Upper lobe of left lung (tissue), 6 donors: ENCODE measurements around the gene DNALI1. TPM values are rescaled to one million over a fixed set of nuclear protein-coding genes. Genes with fewer than 3 reads are reported as not detected.

Source experiments
- ATAC-seq, 2 donors: fragments of 200-7000 bp; cut with Tn5 transposase; one replicate each; pipeline ENCODE4 v1.9.1; 2022; ENCODE audit warnings: mild to moderate bottlenecking in 2 of 2, moderate library complexity in 2 of 2; ENCODE audit not compliant: low FRiP score in 2 of 2
- DNase-seq, 2 donors: peaks; one replicate each; pipeline ENCODE4 v3.0.0-alpha.2; 2019 to 2020
- H3K27ac ChIP-seq, 4 donors: fragments of 200-600 bp; sonication (generic); one replicate each; pipeline ENCODE4 v1.5.1; 2016 to 2019
- H3K27me3 ChIP-seq, 4 donors: fragments of 200-600 bp; sonication (generic); one replicate each; pipeline ENCODE4 v1.5.1; 2017 to 2019
- H3K36me3 ChIP-seq, 4 donors: fragments of 200-600 bp; sonication (generic); one replicate each; pipeline ENCODE4 v1.5.1; 2016 to 2019
- H3K4me1 ChIP-seq, 4 donors: fragments of 200-600 bp; sonication (generic); one replicate each; pipeline ENCODE4 v1.5.1; 2018 to 2019
- H3K4me3 ChIP-seq, 4 donors: fragments of 200-600 bp; sonication (generic); one replicate each; pipeline ENCODE4 v1.5.1; 2017 to 2019; ENCODE audit warnings: mild to moderate bottlenecking in 2 of 4, moderate library complexity in 1 of 4
- H3K9me3 ChIP-seq, 4 donors: fragments of 200-600 bp; sonication (generic); one replicate each; pipeline ENCODE4 v1.5.1; 2018 to 2019
- EP300 ChIP-seq, 4 donors: sonication (generic); formaldehyde crosslinking; IDR thresholded peaks; one replicate each; pipeline ENCODE4 v1.5.1; 2017; ENCODE audit warnings: antibody characterized with exemption in 4 of 4, control low read depth in 2 of 4
- POLR2A ChIP-seq, 4 donors: fragments of 450-650 bp; IDR thresholded peaks; one replicate each; pipeline ENCODE4 v1.5.1; 2016 to 2017; ENCODE audit warnings: antibody characterized with exemption in 4 of 4, mild to moderate bottlenecking in 2 of 4
- POLR2AphosphoS5 ChIP-seq, 2 donors: sonication (generic); formaldehyde crosslinking; IDR thresholded peaks; one replicate each; pipeline ENCODE4 v1.5.1; 2017; ENCODE audit warnings: antibody characterized with exemption in 2 of 2
- WGBS, 2 donors: methylation state at CpG; one replicate each; pipeline ENCODE4 v1.1.5; 2017 to 2018; 5-methylcytosine and 5-hydroxymethylcytosine counted together
- total RNA-seq, 6 donors: library from RNA; depleted of rRNA in 4 of 6; stranded (reverse); fragments of >200 nt in 4 of 6; gene quantifications; one replicate each; pipeline versions ENCODE4 v1.1.0 to v1.2.1, GENCODE V29; 2016 to 2021
- TF ChIP-seq, protein P1 (sequence below), 6 experiments: fragments of 450-650 bp in 4 of 6; fragments of 200-600 bp in 2 of 6; sonication (generic) in 2 of 6; IDR thresholded peaks; one replicate each; pipeline ENCODE4 v1.5.1; 2016 to 2019; ENCODE audit warnings: antibody characterized with exemption in 6 of 6
- donor health status: DM: no; HTN: no; CAD: no; lungs with moderate emphysema.
- donor health status: DM: no; HTN: yes; CAD: no; lungs with severe emphysema.

The DNALI1 gene
- 10 to 100 TPM; 12.3 to 41.9 (median 23.4) TPM for total RNA-seq

DNA sequence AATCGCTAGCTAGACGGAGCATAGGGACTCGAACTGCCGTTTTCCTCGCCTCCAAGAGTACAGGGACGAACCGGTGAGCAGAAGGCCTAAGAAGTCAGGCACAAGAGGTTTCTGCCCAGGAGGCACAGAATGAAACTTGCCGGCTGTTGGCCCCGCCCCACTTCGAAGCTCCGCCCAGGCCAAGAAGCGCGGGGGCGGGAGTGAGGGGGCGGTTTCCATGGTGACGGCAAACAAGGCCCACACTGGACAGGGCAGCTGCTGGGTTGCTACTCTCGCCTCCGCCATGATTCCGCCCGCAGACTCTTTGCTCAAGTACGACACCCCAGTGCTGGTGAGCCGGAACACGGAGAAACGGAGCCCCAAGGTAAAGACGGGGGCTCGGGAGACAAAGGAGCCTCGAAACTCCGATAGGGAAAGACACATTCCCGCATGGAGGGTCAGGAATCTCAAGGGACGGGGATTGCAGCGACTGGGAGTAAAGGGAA is at the start of gene DNALI1:
Gene DNALI1 (plus strand): TSS at position 229 of the 485 bp plus-strand sequence. CDS start 55 bp downstream, at position 284.
- H3K9me3 ChIP-seq: no peaks in the 10 kb centered on the region
- peaks cover 0 to 7% (median 0%) of the 10 kb centered on the region in 4 donors for H3K36me3 ChIP-seq

DNA sequence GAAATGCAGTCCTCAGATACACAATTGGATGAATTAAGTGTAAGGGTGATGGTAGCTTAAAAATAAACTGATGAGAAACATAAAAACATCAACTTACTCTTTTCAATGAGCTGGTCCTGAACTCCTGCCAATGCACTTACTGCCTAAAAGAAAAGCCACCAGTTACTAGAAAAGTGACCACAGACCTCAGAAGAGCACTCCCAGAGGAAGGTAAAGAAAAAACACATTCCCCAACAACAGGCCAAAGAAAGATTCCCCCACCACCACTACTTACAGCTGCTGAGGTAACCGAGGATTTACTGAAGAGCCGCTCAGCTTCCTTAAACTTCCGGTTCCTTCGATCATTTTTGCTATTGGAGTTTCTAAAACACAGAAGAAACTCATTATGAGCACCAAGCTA is 47.6 kb upstream of the DNALI1 start:
- Histone ChIP-seq H3K36me3 (peaks cover 5 to 73% (median 33%) of the 10 kb centered on the region in 4 donors), H3K9me3 (no peaks in the 10 kb centered on the region), H3K4me1 (peaks cover 7 to 16% (median 10%) of the 10 kb centered on the region in 4 donors), H3K4me3 (no peak overlapping the region), H3K27me3 (no peaks in the 10 kb centered on the region), H3K27ac (no peak overlapping the region)
- no peak for ATAC-seq
- 81 to 86% methylated on average over 4 of the region's 4 CpGs for WGBS, 2 donors
- no peak for TF ChIP-seq EP300 (IDR thresholded peaks at IDR 0.05)
- TF ChIP-seq, protein P1, sequence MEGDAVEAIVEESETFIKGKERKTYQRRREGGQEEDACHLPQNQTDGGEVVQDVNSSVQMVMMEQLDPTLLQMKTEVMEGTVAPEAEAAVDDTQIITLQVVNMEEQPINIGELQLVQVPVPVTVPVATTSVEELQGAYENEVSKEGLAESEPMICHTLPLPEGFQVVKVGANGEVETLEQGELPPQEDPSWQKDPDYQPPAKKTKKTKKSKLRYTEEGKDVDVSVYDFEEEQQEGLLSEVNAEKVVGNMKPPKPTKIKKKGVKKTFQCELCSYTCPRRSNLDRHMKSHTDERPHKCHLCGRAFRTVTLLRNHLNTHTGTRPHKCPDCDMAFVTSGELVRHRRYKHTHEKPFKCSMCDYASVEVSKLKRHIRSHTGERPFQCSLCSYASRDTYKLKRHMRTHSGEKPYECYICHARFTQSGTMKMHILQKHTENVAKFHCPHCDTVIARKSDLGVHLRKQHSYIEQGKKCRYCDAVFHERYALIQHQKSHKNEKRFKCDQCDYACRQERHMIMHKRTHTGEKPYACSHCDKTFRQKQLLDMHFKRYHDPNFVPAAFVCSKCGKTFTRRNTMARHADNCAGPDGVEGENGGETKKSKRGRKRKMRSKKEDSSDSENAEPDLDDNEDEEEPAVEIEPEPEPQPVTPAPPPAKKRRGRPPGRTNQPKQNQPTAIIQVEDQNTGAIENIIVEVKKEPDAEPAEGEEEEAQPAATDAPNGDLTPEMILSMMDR (IDR thresholded peaks at IDR 0.05): no peak
- TF ChIP-seq POLR2AphosphoS5 (IDR thresholded peaks at IDR 0.05): no peak
- TF ChIP-seq POLR2A (IDR thresholded peaks at IDR 0.05): no peak
- DNase-seq: no peak

More for the DNA sequence above, at the start of gene DNALI1:
- Histone ChIP-seq H3K4me3 (peak within 1 kb of the TSS in 3 of 4 donors; percentile 43 to 52 (median 52)), H3K4me1 (peaks cover 22 to 48% (median 25%) of the 10 kb centered on the region in 4 donors), H3K27me3 (no peaks in the 10 kb centered on the region), H3K27ac (peak within 1 kb of the TSS; percentile 49 to 65 (median 56))
- TF ChIP-seq POLR2AphosphoS5 (IDR thresholded peaks at IDR 0.05): peak; percentile 45
- TF ChIP-seq, protein P1 (IDR thresholded peaks at IDR 0.05): no peak
- peak in 2 of 4 donors; percentile 38 to 52 for TF ChIP-seq POLR2A (IDR thresholded peaks at IDR 0.05)
- DNase-seq: peak; percentile 92 to 96
- peak; percentile 94 for ATAC-seq
- 15 to 21% methylated on average over 18 to 31 of the region's 31 CpGs for WGBS, 2 donors

DNA sequence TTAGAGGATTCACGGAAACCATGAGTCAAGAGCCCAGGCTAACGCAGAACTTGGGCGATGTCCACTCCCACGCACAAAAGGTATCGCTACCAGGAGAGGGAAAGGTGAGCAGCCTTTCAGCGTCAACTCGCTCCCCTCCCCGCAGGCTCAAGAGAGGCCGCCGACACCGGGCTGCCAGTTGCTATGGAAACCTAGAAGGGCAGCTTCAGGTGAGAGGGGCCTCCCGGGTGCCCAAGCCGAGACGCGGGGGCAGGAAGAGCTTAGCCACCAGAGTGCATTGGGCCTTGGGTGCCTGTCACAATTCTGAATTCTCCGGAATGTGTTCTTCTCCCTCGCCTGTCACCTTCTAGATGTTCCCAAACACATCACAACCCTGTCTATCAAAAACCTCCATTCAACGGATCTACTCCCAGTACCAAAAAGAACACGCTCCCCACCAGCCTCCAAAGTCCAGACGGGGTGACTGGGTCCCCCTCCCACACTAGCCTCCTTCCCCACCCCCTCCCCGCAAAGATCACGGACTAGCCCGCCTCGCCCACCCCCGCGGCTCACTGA is 42.9 kb upstream of the DNALI1 start:
- Histone ChIP-seq H3K4me1 (peaks cover 9 to 22% (median 12%) of the 10 kb centered on the region in 4 donors), H3K27me3 (no peaks in the 10 kb centered on the region), H3K27ac (peak overlapping the region; percentile 92 to 95 (median 95)), H3K9me3 (no peaks in the 10 kb centered on the region), H3K36me3 (peaks cover 5 to 33% (median 9%) of the 10 kb centered on the region in 4 donors), H3K4me3 (peak overlapping the region; percentile 31 to 100 (median 88))
- ATAC-seq: peak; percentile 2 to 45
- peak; percentile 57 to 64 for DNase-seq
- 7 to 12% methylated on average over 15 to 21 of the region's 26 CpGs for WGBS, 2 donors
- no peak for TF ChIP-seq EP300 (IDR thresholded peaks at IDR 0.05)
- no peak for TF ChIP-seq POLR2A (IDR thresholded peaks at IDR 0.05)
- TF ChIP-seq, protein P1 (IDR thresholded peaks at IDR 0.05): no peak
- TF ChIP-seq POLR2AphosphoS5 (IDR thresholded peaks at IDR 0.05): no peak

DNA sequence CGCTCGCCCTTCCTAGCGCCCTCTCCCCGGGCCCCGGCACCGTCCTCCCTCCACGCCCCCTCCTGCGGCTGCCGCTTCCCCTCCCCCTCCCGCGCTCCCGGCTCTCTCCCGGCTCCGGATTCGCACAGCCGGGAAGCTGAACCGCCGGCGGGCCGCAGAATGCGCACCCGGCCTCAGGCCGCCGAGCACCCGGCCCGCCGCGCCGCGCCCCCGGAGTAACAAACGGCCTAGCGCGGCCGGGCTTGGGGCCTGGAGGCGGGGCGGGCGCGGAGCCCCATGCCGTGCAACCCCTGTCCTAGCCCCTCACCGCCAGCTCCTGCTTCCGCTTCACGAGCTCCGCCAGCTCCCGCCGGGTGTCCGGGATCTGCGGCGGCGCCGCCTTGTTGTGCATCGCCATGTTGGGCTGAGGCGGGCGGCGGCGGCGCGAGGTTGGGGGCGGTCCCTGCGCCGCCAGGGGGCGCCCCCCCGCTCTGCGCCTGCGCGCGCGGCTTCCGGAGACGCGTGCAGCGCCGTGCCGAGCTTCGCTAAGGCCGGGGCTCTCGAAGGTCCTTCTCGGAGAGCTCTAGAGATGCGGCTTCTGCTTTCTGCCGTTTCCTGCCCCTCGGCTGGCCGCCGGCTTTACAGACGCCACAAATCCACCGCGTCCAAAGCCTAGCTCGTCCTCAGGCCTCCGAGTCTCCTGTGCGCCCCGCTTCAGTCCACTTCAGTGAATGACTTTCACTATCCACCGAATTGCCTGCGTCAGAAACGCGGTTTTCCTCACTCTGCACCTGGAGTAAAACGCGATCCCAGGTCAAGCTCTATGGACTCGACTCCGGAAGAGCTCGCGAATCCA is 42.2 kb upstream of the DNALI1 start, which contains the start of gene MEAF6:
Gene MEAF6 (minus strand): TSS at position 417 of the 835 bp plus-strand sequence. CDS start 20 bp downstream, at position 397.
- peak within 1 kb of the TSS; percentile 92 to 95 (median 95) for H3K27ac ChIP-seq
- H3K4me3 ChIP-seq: peak within 1 kb of the TSS; percentile 31 to 100 (median 88)
- WGBS, 2 donors: 0 to 1% methylated on average over 21 to 22 of the region's 100 CpGs
- TF ChIP-seq POLR2A (IDR thresholded peaks at IDR 0.05) (peak in 3 of 4 donors; percentile 78 to 95 (median 87)), POLR2AphosphoS5 (IDR thresholded peaks at IDR 0.05) (peak; percentile 73 to 82), EP300 (IDR thresholded peaks at IDR 0.05) (no peak)
- TF ChIP-seq, protein P1 (IDR thresholded peaks at IDR 0.05): peak; percentile 89 to 97 (median 96)
- no peaks in the 10 kb centered on the region for H3K27me3 ChIP-seq
- H3K9me3 ChIP-seq: no peaks in the 10 kb centered on the region
- H3K36me3 ChIP-seq: peaks cover 0 to 26% (median 5%) of the 10 kb centered on the region in 4 donors
- DNase-seq: peak; percentile 89 to 98
- ATAC-seq: peak; percentile 97 to 100
- H3K4me1 ChIP-seq: peaks cover 9 to 22% (median 12%) of the 10 kb centered on the region in 4 donors
